Tibial nerve (tissue), 4 donors: ENCODE results near the gene HAGHL.

Source experiments
- EP300 ChIP-seq, 2 donors: sonication (generic); formaldehyde crosslinking; IDR thresholded peaks; one replicate each; pipeline ENCODE4 v1.6.1; 2017; ENCODE audit warnings: antibody characterized with exemption in 2 of 2, mild to moderate bottlenecking in 1 of 2
- POLR2A ChIP-seq, 2 donors: fragments of 450-650 bp; IDR thresholded peaks; one replicate each; pipeline ENCODE4 v1.6.1; 2017; ENCODE audit warnings: antibody characterized with exemption in 2 of 2, mild to moderate bottlenecking in 2 of 2, moderate library complexity in 2 of 2
- TF ChIP-seq, protein P1 (sequence below), 5 experiments: fragments of 200-600 bp in 3 of 5; fragments of 450-650 bp in 2 of 5; sonication (generic) in 3 of 5; IDR thresholded peaks; one replicate each; pipeline ENCODE4 v1.5.1; 2016 to 2019; ENCODE audit warnings: antibody characterized with exemption in 5 of 5, mild to moderate bottlenecking in 3 of 5, moderate library complexity in 2 of 5

DNA sequence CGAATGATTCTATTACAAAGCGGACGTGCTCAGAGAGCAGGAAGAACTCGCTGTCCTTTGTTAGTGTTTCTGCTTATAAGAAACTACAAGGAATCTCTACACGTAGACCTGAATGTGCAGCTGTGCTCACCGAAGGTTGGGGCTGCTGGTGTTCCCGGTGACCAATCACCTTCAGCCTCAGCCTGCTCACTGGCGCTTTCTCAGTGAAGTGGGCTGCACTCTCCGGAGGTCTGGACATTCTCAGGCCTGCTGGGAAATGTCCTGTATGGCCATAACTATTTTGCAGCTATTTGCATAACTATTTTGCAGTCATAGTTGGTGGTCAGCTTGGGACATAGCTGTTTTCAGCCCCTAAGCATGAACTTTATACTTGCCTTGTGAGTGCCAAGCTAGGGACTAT lies 23.6 kb downstream of the HAGHL start:
- no peak for TF ChIP-seq EP300 (IDR thresholded peaks at IDR 0.05)
- TF ChIP-seq, protein P1, sequence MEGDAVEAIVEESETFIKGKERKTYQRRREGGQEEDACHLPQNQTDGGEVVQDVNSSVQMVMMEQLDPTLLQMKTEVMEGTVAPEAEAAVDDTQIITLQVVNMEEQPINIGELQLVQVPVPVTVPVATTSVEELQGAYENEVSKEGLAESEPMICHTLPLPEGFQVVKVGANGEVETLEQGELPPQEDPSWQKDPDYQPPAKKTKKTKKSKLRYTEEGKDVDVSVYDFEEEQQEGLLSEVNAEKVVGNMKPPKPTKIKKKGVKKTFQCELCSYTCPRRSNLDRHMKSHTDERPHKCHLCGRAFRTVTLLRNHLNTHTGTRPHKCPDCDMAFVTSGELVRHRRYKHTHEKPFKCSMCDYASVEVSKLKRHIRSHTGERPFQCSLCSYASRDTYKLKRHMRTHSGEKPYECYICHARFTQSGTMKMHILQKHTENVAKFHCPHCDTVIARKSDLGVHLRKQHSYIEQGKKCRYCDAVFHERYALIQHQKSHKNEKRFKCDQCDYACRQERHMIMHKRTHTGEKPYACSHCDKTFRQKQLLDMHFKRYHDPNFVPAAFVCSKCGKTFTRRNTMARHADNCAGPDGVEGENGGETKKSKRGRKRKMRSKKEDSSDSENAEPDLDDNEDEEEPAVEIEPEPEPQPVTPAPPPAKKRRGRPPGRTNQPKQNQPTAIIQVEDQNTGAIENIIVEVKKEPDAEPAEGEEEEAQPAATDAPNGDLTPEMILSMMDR (IDR thresholded peaks at IDR 0.05) = no peak
- TF ChIP-seq POLR2A (IDR thresholded peaks at IDR 0.05) = no peak
